Mucosa of descending colon (tissue), 3 donors: ENCODE measurements around the gene CAMKK2. TPM values are rescaled to one million over a fixed set of nuclear protein-coding genes. Genes with fewer than 3 reads are reported as not detected.
"Not testable (repeated sequence)": the region's sequence is repeated elsewhere in the genome, so short reads cannot be mapped to it uniquely, and the experiment has no call there.

Experiments used
- ATAC-seq: fragments of 200-7000 bp; cut with Tn5 transposase; one replicate; pipeline ENCODE4 v1.9.1; 2020; ENCODE audit warnings: mild to moderate bottlenecking, moderate library complexity
- DNase-seq, 3 donors: peaks; one replicate each; pipeline ENCODE4 v3.0.0-alpha.2; 2020
- H3K36me3 ChIP-seq: fragments of 200-600 bp; one replicate; pipeline ENCODE4 v1.8.0; 2021; ENCODE audit warnings: low read depth, mild to moderate bottlenecking
- H3K4me1 ChIP-seq: fragments of 200-600 bp; one replicate; pipeline ENCODE4 v1.8.0; 2021; ENCODE audit warnings: low read depth, mild to moderate bottlenecking
- H3K4me3 ChIP-seq: fragments of 200-600 bp; one replicate; pipeline ENCODE4 v1.8.0; 2021; ENCODE audit warnings: mild to moderate bottlenecking
- H3K9me3 ChIP-seq: fragments of 200-600 bp; one replicate; pipeline ENCODE4 v1.8.0; 2021; ENCODE audit warnings: mild to moderate bottlenecking
- intact Hi-C, 2 donors: fragments of 100-400 bp; cut with DNase I in 1 of 2; cut with micrococcal nuclease in 1 of 2; formaldehyde crosslinking; loops; one replicate each; pipeline versions ENCODE4 v1.11.0 to v1.11.1; 2022; cut with DNase I, micrococcal nuclease
- total RNA-seq, 3 donors: library from RNA; stranded (reverse); fragmentation: NEBNext Ultra II Directional in 2 of 3; extraction: Animal tissue kit (Norgen Biotek cat#: 25700) in 2 of 3; gene quantifications; one replicate each; pipeline versions ENCODE4 v1.2.1 to v1.2.4, GENCODE V29; 2021 to 2023
- TF ChIP-seq, protein P1 (sequence below): fragments of 200-600 bp; IDR thresholded peaks from one replicate; pipeline ENCODE4 v1.8.0; 2022; ENCODE audit warnings: antibody characterized with exemption, mild to moderate bottlenecking
- donor health status: DM: no; HTN: no; CAD: no; lungs with moderate emphysema.
- donor health status: DM: no; HTN: no; CAD: no.
- donor health status: DM: no; HTN: yes; CAD: no.

CAMKK2 gene
- total RNA-seq, 3 donors from 2014 or later = 44.0 to 57.1 (median 47.3) TPM

DNA sequence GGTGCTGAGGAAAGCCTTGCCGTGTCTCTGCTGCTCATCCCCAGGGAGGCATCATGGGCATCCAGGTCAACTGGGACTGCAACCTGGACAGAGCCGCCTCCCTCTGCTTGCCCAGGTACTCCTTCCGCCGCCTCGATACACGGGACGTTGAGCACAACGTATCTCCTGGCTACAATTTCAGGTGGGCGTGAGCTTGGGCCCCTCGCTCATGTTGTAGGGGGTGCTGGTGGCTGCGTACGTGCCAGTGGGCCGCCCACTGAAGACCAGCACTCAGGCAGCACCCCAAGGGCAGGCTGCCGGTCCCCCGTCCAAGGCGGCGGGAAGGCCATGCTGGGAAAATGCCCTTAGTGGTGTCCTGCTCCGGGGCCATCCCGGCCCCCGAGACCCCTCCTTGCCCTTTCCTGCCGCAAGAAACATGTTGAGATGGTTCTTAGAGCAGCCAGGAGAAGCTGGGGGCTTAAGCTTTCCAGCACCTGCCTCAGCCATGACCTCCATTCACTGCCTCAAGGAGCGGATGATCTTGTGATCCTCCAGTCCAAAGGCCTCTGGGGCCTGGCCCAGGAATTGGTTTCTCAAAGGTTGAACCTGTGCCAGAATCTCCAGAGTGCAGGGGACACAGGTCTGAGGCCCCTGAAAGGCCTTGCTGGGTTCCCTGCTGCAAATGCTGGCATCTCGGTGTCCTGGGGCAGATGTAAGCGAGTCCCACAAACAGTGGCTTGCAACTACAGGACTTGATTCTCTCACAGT is 67.4 kb downstream of the CAMKK2 start:
- intact Hi-C loops = no loop called here
- DNase-seq = peak in 1 of 3 donors; percentile 30
- H3K36me3 ChIP-seq = no peaks in the 10 kb centered on the region

DNA sequence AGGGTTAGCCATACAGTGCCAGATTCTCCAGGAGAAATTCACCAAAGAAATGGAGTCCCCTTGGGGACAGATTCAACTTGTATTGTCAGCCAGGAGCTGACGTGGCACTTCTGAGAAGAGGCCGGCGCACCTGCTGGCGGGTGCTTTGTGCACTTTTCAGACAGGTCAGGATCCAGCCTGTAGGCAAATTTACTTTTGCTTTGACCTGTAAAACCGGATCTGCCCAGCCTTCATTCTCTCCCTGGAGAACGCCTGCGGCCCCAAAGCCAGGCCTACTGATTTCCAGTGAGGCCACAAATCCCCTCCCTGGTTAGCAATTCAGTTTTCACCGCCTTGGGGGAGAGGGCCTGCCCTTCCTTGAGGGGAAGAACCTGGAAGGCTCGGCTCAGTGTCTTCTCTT is 69.2 kb downstream of the CAMKK2 start:
- peak; percentile 81 to 85 (median 84) for DNase-seq
- ATAC-seq = peak; percentile 76
- TF ChIP-seq, protein P1, sequence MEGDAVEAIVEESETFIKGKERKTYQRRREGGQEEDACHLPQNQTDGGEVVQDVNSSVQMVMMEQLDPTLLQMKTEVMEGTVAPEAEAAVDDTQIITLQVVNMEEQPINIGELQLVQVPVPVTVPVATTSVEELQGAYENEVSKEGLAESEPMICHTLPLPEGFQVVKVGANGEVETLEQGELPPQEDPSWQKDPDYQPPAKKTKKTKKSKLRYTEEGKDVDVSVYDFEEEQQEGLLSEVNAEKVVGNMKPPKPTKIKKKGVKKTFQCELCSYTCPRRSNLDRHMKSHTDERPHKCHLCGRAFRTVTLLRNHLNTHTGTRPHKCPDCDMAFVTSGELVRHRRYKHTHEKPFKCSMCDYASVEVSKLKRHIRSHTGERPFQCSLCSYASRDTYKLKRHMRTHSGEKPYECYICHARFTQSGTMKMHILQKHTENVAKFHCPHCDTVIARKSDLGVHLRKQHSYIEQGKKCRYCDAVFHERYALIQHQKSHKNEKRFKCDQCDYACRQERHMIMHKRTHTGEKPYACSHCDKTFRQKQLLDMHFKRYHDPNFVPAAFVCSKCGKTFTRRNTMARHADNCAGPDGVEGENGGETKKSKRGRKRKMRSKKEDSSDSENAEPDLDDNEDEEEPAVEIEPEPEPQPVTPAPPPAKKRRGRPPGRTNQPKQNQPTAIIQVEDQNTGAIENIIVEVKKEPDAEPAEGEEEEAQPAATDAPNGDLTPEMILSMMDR = no peak
- no peaks in the 10 kb centered on the region for H3K36me3 ChIP-seq
- H3K4me3 ChIP-seq = no peak overlapping the region
- H3K4me1 ChIP-seq = peaks cover 17% of the 10 kb centered on the region
- intact Hi-C loops = no loop called here
- no peaks in the 10 kb centered on the region for H3K9me3 ChIP-seq

More for the DNA sequence above, 67.4 kb downstream of the CAMKK2 start:
- Histone ChIP-seq H3K4me1 (peaks cover 4% of the 10 kb centered on the region), H3K9me3 (no peaks in the 10 kb centered on the region), H3K4me3 (no peak overlapping the region)
- TF ChIP-seq, protein P1 = no peak
- ATAC-seq = no peak

DNA sequence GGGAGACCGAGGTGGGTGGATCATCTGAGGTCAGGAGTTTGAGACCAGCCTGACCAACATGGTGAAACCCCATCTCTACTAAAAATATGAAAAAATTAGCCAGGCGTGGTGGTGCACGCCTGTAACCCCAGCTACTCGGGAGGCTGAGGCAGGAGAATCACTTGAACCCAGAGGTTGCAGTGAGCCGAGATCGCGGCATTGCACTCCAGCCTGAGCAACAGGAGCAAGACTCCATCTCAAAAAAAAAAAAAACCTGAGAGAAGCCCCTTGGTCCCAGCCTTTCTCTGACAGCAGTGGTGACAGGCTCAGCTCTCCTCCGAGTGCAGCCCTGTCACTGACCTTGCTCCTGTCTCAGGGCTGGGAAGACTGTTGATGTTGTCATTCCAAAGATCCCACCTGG is 69.6 kb downstream of the CAMKK2 start:
- H3K4me3 ChIP-seq, H3K9me3 ChIP-seq, intact Hi-C loops, H3K36me3 ChIP-seq: not testable (repeated sequence)
- DNase-seq = peak in 2 of 3 donors; percentile 27 to 28
- ATAC-seq = peak; percentile 0
- peaks cover 17% of the 10 kb centered on the region for H3K4me1 ChIP-seq

DNA sequence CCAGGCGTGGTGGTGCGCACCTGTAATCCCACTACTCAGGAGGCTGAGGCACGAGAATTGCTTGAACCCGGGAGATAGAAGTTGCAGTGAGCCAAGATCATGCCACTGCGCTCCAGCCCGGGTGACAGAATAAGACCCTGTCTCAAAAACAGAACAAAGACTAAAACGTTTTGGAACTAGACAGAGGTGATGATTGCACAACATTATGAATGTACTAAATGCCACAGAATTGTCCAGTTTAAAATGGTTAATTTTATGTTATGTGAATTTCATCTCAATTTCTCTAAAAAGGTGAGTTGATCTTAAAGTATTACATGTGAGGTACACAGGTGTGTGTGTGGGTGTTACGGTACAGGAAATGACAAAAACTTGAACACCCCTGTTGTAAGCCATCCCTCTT is 70.1 kb downstream of the CAMKK2 start:
- intact Hi-C loops = no loop called here

DNA sequence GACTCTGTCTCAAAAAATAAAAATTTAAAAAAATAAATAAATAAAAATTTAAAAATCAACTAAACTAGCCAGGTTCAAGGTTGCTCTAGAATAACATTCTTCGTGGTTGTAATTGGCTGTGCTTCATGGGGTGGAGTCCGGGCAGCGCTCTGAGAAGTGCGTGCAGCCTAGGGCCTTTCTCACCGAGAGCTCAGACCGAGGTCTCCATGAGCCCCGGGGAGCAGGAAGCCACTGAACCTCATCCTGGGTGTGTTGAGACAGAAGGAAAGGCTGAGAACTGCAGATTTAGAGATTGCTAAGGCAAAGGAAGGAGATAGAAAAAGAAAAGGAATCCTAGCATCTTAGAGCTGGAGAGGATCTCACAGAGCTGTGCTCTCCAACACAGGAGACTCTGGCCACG is 71.9 kb downstream of the CAMKK2 start:
- no peaks in the 10 kb centered on the region for H3K9me3 ChIP-seq
- ATAC-seq = no peak
- peaks cover 13% of the 10 kb centered on the region for H3K4me1 ChIP-seq
- peak in 2 of 3 donors; percentile 42 to 57 for DNase-seq
- TF ChIP-seq, protein P1 = no peak
- no peaks in the 10 kb centered on the region for H3K36me3 ChIP-seq
- H3K4me3 ChIP-seq = no peak overlapping the region
- intact Hi-C loops = no loop called here

More for the DNA sequence above, 70.1 kb downstream of the CAMKK2 start:
- no peak overlapping the region for H3K4me3 ChIP-seq
- no peaks in the 10 kb centered on the region for H3K36me3 ChIP-seq
- ATAC-seq (no peak), DNase-seq (peak in 1 of 3 donors; percentile 17)
- TF ChIP-seq, protein P1 = no peak
- H3K9me3 ChIP-seq = no peaks in the 10 kb centered on the region
- peaks cover 17% of the 10 kb centered on the region for H3K4me1 ChIP-seq
